ENCODE measurements around the gene MDN1.
A peak's percentile ranks its signal among the peaks of the same experiment; 100 is the strongest.
"Not testable (repeated sequence)": the region's sequence is repeated elsewhere in the genome, so short reads cannot be mapped to it uniquely, and the experiment has no call there.

MDN1 gene

GRCh38 chr6:89642956-89643355, 176.6 kb downstream of the MDN1 start:
- DNase-seq: no peak

- DNase-seq: not testable (repeated sequence)
Measured at GRCh38 chr6:89641581-89641980, 178.0 kb downstream of the MDN1 start.

- DNase-seq: no peak
Measured at GRCh38 chr6:89640804-89641203, 178.8 kb downstream of the MDN1 start.

GRCh38 chr6:89638320-89639195, 181.0 kb downstream of the MDN1 start, which contains the start of gene LYRM2:
LYRM2 (minus strand) TSS chr6:89638747; CDS start chr6:89638716, 31 bp downstream.
- DNase-seq: peak; percentile 54

- DNase-seq: no peak
Measured at GRCh38 chr6:89637960-89638319, 181.7 kb downstream of the MDN1 start.

DNA sequence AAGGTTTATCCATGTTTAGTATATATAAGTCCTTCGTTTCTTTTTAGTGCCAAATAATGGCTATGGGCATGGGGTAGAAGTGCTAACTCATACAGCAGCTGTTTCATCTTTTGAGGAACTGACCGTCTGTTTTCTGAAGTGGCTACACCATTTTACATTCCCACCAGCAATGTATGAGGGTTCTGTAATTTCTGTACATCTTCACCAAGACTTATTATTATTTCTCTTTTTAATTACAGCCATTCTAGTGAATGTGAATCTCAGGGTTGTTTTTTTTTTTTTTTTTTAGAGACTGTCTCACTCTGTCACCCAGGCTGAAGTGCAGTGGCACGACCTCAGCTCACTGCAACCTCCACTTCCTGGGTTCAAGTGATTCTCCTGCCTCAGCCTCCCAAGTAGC, 183.2 kb downstream of the MDN1 start:
- DNase-seq: not testable (repeated sequence)

- DNase-seq: no peak
Measured at GRCh38 chr6:89630488-89630887, 189.1 kb downstream of the MDN1 start.

DNA sequence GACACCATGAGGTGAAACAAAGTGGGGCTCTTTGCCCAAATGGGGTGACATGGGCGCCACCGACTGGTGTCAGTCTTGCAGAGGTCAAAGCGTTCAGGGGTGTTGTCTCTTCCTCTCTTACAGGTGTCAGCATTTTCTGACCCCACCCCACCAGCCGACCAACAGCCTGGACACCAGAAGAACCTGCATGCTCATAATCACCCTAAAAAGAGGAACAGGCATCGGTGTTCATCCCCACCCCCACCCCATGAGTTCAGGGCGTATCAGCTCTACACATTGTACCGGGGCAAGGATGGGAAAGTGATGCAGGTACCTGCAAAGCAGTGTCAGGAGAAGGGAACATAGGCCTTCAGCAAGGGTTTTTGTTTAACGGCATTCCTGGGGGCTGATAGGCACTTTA, 195.8 kb downstream of the MDN1 start:
- DNase-seq: no peak

GRCh38 chr6:89619567-89619966, 200.0 kb downstream of the MDN1 start:
- DNase-seq: no peak

DNA sequence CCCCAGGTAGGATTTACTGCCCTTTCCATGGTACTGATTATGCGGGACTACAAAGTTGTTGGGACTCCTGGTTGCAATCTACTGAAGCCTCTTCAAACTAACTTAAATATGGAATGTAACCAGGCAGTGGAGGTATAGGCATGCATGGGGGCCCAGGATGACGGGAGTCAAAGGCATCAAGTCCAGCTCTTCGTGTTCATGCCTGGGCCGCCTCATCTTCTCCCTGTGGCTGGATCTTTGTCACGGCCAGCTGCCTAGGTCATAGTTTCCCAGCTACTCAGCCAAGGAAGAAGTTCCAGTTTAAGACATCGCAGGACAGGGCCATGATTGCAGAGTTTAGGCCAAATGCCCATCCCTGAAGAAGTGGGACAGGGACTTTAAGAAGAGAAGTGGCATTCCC, 201.6 kb downstream of the MDN1 start:
- DNase-seq: no peak

DNA sequence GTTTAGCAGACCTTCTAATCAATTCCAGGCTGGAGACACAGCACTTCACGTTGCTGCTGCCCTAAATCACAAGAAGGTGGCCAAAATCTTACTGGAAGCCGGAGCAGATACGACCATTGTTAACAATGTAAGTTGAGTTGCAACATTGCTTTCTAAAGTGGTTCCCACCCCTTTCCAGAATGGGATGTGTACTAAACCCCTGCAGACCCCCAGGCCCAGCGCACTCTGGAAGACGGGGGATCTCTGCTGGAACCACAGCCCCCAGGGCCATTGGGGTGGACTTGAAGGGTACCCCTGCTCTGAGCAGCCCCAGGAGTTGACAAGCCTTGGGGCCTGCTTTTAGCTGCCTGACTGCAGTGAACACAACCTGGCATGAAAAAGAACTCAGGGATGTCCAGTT, 203.1 kb downstream of the MDN1 start:
- DNase-seq: no peak

- no peak for DNase-seq
Measured at GRCh38 chr6:89615882-89616281, 203.7 kb downstream of the MDN1 start.

DNA sequence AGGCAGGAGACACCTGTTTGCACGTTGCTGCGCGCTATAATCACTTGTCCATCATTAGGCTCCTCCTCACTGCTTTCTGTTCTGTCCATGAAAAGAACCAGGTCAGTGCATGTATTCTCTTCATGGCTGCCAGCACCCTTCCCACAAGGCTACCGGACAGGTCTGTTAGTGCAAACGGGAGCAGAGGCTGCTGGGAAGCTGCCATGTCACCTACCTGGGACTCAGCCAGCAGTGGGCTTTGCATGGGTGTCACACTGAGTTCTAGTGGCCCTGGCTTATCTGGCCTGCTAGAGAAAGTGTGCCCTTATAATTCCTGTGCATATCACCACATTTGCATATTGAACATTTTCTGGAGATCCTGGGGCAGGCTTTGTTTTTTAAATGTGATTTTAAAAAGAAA, 205.8 kb downstream of the MDN1 start:
- DNase-seq: no peak

- DNase-seq: no peak
Measured at GRCh38 chr6:89612121-89612520, 207.5 kb downstream of the MDN1 start.

DNA sequence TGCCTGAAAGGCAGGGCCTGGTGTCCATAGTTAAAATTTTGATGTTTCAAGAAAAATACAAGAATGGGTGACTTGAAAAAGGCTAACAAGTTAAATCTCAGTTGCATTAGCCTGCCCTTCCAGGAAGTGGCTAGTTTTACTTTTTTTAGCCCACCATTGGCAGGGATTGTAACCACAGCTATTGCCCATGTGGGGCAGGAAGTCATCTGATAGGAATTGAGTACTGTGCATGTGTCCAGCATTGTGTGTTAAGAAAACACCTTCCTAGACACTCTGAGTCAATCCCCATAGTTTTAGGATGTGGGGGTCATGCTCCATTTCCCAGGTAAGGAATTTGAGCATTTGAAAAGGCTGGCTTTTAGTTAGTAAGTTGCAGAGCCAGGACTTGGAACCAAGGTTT, 207.9 kb downstream of the MDN1 start:
- DNase-seq: no peak

GRCh38 chr6:89610149-89610642, 209.4 kb downstream of the MDN1 start:
- no peak for DNase-seq

DNA sequence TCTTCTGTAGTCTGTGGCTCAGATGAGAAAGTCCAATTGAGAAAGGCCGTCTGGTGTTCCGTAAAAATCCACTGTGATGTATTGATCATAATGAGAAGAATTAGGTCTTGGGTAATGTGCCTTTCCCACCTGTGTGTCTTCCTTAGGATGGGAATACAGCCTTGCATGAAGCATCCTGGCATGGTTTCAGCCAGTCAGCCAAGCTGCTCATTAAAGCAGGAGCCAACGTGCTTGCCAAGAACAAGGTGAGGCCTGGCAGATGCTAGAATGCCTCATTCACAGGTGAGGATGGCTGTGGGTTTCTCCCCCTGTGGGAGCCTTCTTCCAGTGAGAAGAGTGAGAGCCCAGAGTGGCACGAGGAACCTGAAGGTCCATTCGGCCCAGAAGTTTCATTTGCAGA, 213.7 kb downstream of the MDN1 start:
- no peak for DNase-seq

DNA sequence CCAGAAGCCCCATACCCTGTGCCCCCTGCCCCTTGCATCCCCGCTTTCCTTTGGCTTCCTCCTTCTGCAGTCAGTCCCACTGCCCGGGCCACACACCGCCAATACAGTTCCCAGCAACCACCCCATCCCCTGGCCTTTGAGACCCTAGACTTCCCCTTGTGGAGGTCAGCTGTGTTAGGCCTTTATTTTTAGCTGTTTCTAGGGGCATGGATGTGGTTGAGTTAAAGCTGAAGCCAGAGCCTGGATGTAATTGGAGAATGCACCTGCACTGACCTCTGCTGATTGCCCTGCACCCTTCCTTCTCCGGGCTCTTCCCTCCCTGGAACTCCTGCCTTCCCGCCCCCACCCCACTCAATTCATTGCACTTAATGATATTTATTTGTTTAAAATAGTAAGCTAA, 214.9 kb downstream of the MDN1 start:
- DNase-seq: no peak

- no peak for DNase-seq
Measured at GRCh38 chr6:89602166-89602565, 217.4 kb downstream of the MDN1 start.

- no peak for DNase-seq
Measured at GRCh38 chr6:89599727-89600126, 219.9 kb downstream of the MDN1 start.

- DNase-seq: no peak
Measured at GRCh38 chr6:89597988-89598387, 221.6 kb downstream of the MDN1 start.

- no peak for DNase-seq
Measured at GRCh38 chr6:89597372-89597771, 222.2 kb downstream of the MDN1 start.

DNA sequence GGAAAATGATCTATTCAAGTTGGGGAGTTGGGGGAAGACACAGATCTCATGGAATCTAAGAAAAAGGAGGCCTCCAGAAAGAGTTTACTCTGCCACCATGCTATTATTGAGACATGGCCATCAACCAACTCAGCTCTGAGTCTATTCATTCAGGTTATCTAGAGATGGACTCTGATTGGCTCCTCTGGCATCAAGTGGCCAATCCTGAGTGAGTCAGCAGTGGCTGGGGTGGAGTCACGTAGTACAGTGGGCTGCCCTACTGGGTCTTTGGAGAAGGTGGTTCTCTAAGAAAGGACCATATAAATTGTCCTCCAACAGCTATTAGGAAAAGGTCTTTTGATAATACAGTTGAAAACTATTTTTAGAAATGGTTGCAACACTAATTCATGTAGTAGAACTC, 223.1 kb downstream of the MDN1 start:
- DNase-seq: no peak

DNA sequence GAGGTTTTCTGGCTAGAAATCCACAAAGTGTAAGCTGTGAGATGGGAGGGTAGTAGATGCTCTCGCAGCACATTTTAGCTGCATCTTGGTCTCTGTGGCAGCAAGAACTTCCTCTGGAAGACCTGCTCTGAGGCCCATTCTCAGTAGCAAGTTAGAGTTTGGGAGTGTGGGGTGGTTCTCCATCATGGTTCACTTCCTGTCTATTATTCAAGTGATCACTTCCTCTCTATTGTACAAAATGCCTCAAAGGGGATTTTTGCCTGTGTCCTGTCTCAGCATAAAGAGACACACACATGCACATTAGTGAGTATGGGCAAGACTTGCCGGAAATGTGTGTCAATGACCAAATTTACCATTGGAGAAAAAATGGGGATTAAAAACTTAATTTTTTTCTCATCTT, 223.5 kb downstream of the MDN1 start:
- DNase-seq: no peak
